Endothelial cell (in vitro differentiated cells): ENCODE data around the gene MN1. TPM values are rescaled to one million over a fixed set of nuclear protein-coding genes. Genes with fewer than 3 reads are reported as not detected.

ENCODE experiments used
- DNase-seq: peaks from one replicate; pipeline ENCODE4 v3.0.0; 2021; ENCODE audit warnings: low spot score
- H3K27ac Mint-ChIP-seq: one replicate; pipeline ENCODE4 v1.8.0; 2021; ENCODE audit warnings: mixed read lengths, inconsistent platforms; ENCODE audit not compliant: unreplicated experiment
- H3K27me3 Mint-ChIP-seq: one replicate; pipeline ENCODE4 v1.8.0; 2021; ENCODE audit warnings: mild to moderate bottlenecking, moderate library complexity, mixed read lengths, inconsistent platforms; ENCODE audit not compliant: unreplicated experiment
- H3K36me3 Mint-ChIP-seq: one replicate; pipeline ENCODE4 v1.8.0; 2021; ENCODE audit warnings: mild to moderate bottlenecking, low read depth, mixed read lengths, inconsistent platforms; ENCODE audit not compliant: unreplicated experiment
- H3K4me1 Mint-ChIP-seq: one replicate; pipeline ENCODE4 v1.8.0; 2021; ENCODE audit warnings: mild to moderate bottlenecking, mixed read lengths, inconsistent platforms; ENCODE audit not compliant: unreplicated experiment
- H3K4me3 Mint-ChIP-seq: one replicate; pipeline ENCODE4 v1.8.0; 2021; ENCODE audit warnings: mild to moderate bottlenecking, mixed read lengths, inconsistent platforms; ENCODE audit not compliant: unreplicated experiment
- H3K9me3 Mint-ChIP-seq: one replicate; pipeline ENCODE4 v1.8.0; 2021; ENCODE audit warnings: mixed read lengths, inconsistent platforms; ENCODE audit not compliant: unreplicated experiment
- total RNA-seq: library from RNA; stranded (reverse); fragmentation: NEBNext Ultra II Directional; extraction: Animal tissue kit (Norgen Biotek cat#: 25700); gene quantifications from one replicate; pipeline ENCODE4 v1.2.1, GENCODE V29; 2021; ENCODE audit not compliant: unreplicated experiment
- TF ChIP-seq, protein P1 (sequence below): fragments of 200-600 bp; sonication (generic); IDR thresholded peaks from one replicate; pipeline ENCODE4 v1.5.0; 2021; ENCODE audit warnings: antibody characterized with exemption; ENCODE audit not compliant: unreplicated experiment

MN1 gene
- total RNA-seq, 1 donor from 2014 or later = 9.9 TPM

DNA sequence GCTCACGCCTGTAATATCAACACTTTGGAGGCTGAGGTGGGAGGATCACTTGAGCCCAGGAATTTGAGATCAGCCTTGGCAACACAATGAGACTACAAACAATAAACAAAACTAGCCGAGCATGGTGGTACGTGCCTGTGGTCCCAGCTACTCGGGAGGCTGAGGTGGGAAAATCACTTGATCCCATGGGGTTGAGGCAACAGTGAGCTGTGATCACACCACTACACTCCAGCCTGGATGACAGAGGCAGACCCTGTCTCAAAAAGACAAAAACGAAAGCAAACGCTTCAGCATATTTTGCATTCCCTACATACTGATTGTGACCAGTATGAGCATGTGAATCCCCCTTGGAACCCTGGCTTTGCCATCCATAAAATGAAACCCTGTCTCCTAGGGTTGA is 33.9 kb upstream of the MN1 start:
- no peak overlapping the region for H3K4me3 Mint-ChIP-seq
- H3K27me3 Mint-ChIP-seq = peaks cover 3% of the 10 kb centered on the region
- no peak for DNase-seq
- H3K27ac Mint-ChIP-seq = no peak overlapping the region
- H3K4me1 Mint-ChIP-seq = peaks cover 13% of the 10 kb centered on the region
- TF ChIP-seq, protein P1, sequence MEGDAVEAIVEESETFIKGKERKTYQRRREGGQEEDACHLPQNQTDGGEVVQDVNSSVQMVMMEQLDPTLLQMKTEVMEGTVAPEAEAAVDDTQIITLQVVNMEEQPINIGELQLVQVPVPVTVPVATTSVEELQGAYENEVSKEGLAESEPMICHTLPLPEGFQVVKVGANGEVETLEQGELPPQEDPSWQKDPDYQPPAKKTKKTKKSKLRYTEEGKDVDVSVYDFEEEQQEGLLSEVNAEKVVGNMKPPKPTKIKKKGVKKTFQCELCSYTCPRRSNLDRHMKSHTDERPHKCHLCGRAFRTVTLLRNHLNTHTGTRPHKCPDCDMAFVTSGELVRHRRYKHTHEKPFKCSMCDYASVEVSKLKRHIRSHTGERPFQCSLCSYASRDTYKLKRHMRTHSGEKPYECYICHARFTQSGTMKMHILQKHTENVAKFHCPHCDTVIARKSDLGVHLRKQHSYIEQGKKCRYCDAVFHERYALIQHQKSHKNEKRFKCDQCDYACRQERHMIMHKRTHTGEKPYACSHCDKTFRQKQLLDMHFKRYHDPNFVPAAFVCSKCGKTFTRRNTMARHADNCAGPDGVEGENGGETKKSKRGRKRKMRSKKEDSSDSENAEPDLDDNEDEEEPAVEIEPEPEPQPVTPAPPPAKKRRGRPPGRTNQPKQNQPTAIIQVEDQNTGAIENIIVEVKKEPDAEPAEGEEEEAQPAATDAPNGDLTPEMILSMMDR = no peak
- peaks cover 5% of the 10 kb centered on the region for H3K9me3 Mint-ChIP-seq
- peaks cover 11% of the 10 kb centered on the region for H3K36me3 Mint-ChIP-seq

GRCh38 chr22:27834364-27835185 is 33.0 kb upstream of the MN1 start:
- H3K4me1 Mint-ChIP-seq = peaks cover 8% of the 10 kb centered on the region
- no peak overlapping the region for H3K4me3 Mint-ChIP-seq
- peaks cover 5% of the 10 kb centered on the region for H3K9me3 Mint-ChIP-seq
- H3K27me3 Mint-ChIP-seq = peaks cover under 1% of the 10 kb centered on the region
- peaks cover 6% of the 10 kb centered on the region for H3K36me3 Mint-ChIP-seq
- no peak overlapping the region for H3K27ac Mint-ChIP-seq
- no peak for DNase-seq
- TF ChIP-seq, protein P1 = no peak

DNA sequence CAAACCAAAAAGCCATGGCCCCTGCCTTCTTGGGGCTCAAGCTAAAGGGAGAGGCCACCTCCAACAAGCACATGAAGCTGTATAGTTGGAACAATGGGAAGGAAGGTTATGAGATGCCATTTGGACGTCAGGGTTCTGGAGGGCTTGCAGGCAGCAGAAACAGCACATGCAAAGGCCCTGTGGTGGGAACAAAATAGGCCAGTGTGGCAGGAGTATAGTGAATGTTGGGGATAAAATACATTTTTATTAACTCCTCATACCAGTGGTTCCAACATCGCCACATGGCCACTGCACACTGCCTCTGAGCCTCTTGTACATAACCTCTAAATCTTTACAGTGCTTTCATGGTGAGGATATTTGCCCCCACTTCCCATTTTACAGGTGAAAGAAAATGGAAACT is 32.2 kb upstream of the MN1 start:
- TF ChIP-seq, protein P1 = no peak
- no peak for DNase-seq
- H3K27me3 Mint-ChIP-seq = peaks cover 2% of the 10 kb centered on the region
- peaks cover 5% of the 10 kb centered on the region for H3K9me3 Mint-ChIP-seq
- H3K4me1 Mint-ChIP-seq = peaks cover 2% of the 10 kb centered on the region
- no peak overlapping the region for H3K27ac Mint-ChIP-seq
- H3K36me3 Mint-ChIP-seq = peaks cover 5% of the 10 kb centered on the region
- H3K4me3 Mint-ChIP-seq = no peak overlapping the region

DNA sequence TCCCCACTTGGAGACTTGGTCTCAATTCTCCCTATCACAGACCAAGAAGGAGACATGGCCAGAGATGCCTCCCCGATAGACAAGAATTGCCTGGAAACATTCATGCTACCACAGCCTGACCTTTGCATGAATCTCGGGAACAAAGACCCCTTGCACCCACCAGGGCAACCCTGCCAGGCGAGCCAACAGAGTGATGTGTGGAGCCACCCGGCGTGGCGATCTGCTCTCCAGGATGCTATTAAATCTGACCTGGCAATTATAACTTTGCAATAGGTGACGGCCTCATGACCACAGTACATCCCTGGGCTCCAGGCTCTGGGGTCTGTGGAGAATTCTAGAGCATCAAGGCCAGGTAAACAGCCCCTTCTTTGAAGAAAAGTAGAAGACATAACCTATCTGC is 31.1 kb upstream of the MN1 start:
- Mint-ChIP-seq H3K4me3 (no peak overlapping the region), H3K9me3 (peaks cover 3% of the 10 kb centered on the region), H3K36me3 (peaks cover 2% of the 10 kb centered on the region), H3K27me3 (peaks cover 2% of the 10 kb centered on the region), H3K27ac (no peak overlapping the region), H3K4me1 (peaks cover 5% of the 10 kb centered on the region)
- no peak for DNase-seq
- TF ChIP-seq, protein P1 = no peak

GRCh38 chr22:27829620-27830019 is 28.1 kb upstream of the MN1 start:
- H3K4me1 Mint-ChIP-seq = peaks cover 8% of the 10 kb centered on the region
- TF ChIP-seq, protein P1 = no peak
- peaks cover 4% of the 10 kb centered on the region for H3K27me3 Mint-ChIP-seq
- DNase-seq = no peak
- H3K36me3 Mint-ChIP-seq = no peaks in the 10 kb centered on the region
- H3K27ac Mint-ChIP-seq = no peak overlapping the region
- H3K9me3 Mint-ChIP-seq = no peaks in the 10 kb centered on the region
- no peak overlapping the region for H3K4me3 Mint-ChIP-seq
